ENCODE measurements around the gene FLVCR2.

Gene FLVCR2

GRCh38 chr14:75660238-75660629 lies 81.8 kb downstream of the FLVCR2 start:
- peak overlapping the region; percentile 97 for H3K4me3 ChIP-seq (ENCODE audit: low read depth, low read length)

GRCh38 chr14:75660630-75661498 lies 82.4 kb downstream of the FLVCR2 start, which contains the start of the genes ERG28 and TTLL5:
Gene ERG28, minus strand, starts transcription at chr14:75660876. Its CDS starts 3,374 bp downstream, at chr14:75657502.
Gene TTLL5, plus strand, starts transcription at chr14:75661246. Its CDS starts 1,904 bp downstream, at chr14:75663150.
- no peak for TF ChIP-seq CTCF (conservative IDR thresholded peaks at IDR 0.05; ENCODE audit: low read depth, low read length)
- H3K4me3 ChIP-seq (ENCODE audit: low read depth, low read length), result peak within 1 kb of the TSS; percentile 97
- peak; percentile 100 for DNase-seq (ENCODE audit: low read depth)

More at GRCh38 chr14:75660238-75660629, 81.8 kb downstream of the FLVCR2 start:
- DNase-seq (ENCODE audit: low read depth), result no peak
- TF ChIP-seq CTCF (conservative IDR thresholded peaks at IDR 0.05; ENCODE audit: low read depth, low read length), result no peak

- peak overlapping the region; percentile 97 for H3K4me3 ChIP-seq (ENCODE audit: low read depth, low read length)
- no peak for TF ChIP-seq CTCF (conservative IDR thresholded peaks at IDR 0.05; ENCODE audit: low read depth, low read length)
- no peak for DNase-seq (ENCODE audit: low read depth)
These were observed 83.0 kb downstream of the FLVCR2 start for GRCh38 chr14:75661499-75661814.

GRCh38 chr14:75662966-75663365 lies 84.5 kb downstream of the FLVCR2 start:
- no peak for TF ChIP-seq CTCF (conservative IDR thresholded peaks at IDR 0.05; ENCODE audit: low read depth, low read length)
- H3K4me3 ChIP-seq (ENCODE audit: low read depth, low read length), result no peak overlapping the region
- no peak for DNase-seq (ENCODE audit: low read depth)

GRCh38 chr14:75667099-75667765 lies 88.8 kb downstream of the FLVCR2 start:
- H3K4me3 ChIP-seq (ENCODE audit: low read depth, low read length), result no peak overlapping the region
- DNase-seq (ENCODE audit: low read depth), result no peak
- no peak for TF ChIP-seq CTCF (conservative IDR thresholded peaks at IDR 0.05; ENCODE audit: low read depth, low read length)

GRCh38 chr14:75672605-75673192 lies 94.3 kb downstream of the FLVCR2 start:
- TF ChIP-seq CTCF (conservative IDR thresholded peaks at IDR 0.05; ENCODE audit: low read depth, low read length), result no peak
- H3K4me3 ChIP-seq (ENCODE audit: low read depth, low read length), result no peak overlapping the region
- no peak for DNase-seq (ENCODE audit: low read depth)
